ENCODE data around the gene RCL1.

DNA sequence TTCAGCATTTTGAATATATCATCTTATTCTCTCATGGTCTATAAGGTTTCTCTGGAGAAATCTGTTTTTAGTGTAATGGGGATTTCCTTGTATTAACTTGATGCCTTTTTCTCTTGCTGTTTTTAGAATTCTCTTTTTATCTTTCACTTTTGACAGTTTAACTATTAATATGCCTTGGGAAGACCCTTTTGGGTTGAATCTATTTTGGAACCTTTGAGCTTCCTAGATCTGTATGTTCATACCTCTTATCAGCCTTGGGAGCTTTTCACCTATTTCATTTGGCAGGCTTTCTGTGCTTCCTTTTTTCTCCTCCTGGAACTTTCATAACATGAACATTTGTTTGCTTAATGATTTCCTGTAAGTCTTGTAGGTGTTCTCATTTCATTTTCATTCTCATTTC lies 22.2 kb downstream of the RCL1 start:
- TF ChIP-seq POLR2AphosphoS5 (IDR thresholded peaks at IDR 0.05): no peak
- TF ChIP-seq, protein P1, sequence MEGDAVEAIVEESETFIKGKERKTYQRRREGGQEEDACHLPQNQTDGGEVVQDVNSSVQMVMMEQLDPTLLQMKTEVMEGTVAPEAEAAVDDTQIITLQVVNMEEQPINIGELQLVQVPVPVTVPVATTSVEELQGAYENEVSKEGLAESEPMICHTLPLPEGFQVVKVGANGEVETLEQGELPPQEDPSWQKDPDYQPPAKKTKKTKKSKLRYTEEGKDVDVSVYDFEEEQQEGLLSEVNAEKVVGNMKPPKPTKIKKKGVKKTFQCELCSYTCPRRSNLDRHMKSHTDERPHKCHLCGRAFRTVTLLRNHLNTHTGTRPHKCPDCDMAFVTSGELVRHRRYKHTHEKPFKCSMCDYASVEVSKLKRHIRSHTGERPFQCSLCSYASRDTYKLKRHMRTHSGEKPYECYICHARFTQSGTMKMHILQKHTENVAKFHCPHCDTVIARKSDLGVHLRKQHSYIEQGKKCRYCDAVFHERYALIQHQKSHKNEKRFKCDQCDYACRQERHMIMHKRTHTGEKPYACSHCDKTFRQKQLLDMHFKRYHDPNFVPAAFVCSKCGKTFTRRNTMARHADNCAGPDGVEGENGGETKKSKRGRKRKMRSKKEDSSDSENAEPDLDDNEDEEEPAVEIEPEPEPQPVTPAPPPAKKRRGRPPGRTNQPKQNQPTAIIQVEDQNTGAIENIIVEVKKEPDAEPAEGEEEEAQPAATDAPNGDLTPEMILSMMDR (IDR thresholded peaks at IDR 0.05): no peak
